HG03095 (cell line): ENCODE measurements around the gene HOTAIR.

Experiments
- ATAC-seq: cut with Tn5 transposase; IDR thresholded peaks from one replicate; pipeline ENCODE4 v1.9.1; 2021; ENCODE audit warnings: moderate library complexity; ENCODE audit not compliant: unreplicated experiment

Gene HOTAIR

DNA sequence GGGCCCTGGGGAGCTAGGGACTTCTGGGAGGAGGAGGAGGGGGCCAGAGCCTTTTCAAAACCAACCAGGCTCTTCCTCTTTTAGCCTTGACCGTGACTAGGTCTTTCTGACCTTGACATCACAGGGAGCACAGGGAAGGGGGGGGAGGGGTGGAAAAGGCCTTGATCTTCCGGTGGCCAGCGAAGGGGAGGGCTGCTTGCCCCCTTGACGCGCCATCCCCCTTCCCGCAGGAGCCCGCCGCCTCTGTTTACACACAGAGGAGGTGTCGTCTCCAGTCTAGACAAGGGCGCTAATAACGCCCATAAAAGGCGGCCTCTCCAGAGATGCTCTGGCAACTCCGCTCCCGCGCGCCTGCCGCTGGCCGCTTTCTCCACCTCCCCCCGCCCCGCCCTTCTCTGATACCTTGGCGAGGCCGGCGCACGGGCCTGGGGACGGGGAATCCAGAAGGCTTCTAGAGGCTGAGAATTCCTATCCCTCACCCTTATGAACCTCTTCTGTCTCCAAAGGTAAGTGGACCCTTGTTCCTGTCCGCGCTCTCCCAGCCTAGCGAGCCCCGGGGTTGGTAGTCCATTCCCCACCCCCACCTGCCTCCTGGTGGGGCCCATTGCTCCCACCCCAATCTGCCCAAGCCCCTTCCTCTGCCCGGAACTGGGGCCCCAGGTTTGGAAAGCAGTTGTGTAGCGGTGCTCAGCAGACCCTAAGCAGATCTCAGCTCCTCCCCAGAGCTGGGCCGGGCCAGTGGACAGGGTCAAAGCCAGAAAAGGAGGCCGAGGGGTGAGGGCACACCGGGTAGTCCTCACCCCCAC is 24.9 kb downstream of the HOTAIR start:
- no peak for ATAC-seq

DNA sequence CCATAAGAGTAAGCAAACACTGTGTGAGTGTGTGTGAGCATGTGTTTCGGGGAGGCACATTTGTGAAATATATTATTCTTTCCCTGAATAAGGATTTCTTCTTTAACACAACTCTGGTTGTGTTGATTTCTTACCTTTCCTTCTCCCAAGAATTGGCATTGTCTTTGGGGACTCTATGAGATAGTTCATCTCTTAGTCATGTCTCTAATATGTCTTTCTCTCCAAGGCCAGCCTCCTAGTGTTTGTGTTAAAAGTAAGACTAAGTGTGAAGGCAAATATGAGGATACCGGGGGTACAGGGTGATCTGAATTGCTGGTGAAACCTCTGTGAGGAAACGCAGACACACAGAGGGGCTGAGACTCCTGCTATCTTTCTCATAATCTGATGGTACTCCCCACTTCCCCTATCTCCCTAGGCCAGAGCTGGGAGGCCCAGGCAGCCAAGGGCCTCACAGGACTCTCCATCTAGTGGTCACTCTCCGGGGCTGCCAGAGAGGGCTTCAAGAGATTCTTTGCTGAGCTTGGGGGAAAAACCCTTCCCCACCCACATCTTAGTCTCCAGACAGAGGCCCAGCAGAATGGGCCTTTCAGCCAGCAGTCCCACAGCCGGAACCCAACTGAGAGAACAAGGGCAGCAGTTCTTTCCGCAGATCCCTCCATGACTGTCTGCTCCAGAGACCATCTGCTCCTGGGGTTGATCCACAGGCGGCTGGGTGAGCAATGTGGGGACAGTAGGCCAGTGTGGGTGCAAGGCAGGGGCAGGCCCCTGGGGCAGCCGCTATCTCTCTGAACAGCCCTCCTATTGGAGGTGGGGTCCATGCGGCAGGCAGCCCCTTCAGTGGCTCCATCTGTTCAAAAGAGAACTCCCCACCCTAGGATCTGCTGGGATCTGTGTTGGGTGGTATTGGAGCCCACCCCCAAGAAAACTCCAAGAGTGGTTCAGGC is 25.8 kb downstream of the HOTAIR start:
- no peak for ATAC-seq

- ATAC-seq = no peak
Measured at GRCh38 chr12:53947743-53948142, 27.0 kb downstream of the HOTAIR start.

GRCh38 chr12:53944907-53945847 is 29.6 kb downstream of the HOTAIR start:
- ATAC-seq = no peak

- ATAC-seq = no peak
Measured at GRCh38 chr12:53944209-53944608, 30.5 kb downstream of the HOTAIR start.

DNA sequence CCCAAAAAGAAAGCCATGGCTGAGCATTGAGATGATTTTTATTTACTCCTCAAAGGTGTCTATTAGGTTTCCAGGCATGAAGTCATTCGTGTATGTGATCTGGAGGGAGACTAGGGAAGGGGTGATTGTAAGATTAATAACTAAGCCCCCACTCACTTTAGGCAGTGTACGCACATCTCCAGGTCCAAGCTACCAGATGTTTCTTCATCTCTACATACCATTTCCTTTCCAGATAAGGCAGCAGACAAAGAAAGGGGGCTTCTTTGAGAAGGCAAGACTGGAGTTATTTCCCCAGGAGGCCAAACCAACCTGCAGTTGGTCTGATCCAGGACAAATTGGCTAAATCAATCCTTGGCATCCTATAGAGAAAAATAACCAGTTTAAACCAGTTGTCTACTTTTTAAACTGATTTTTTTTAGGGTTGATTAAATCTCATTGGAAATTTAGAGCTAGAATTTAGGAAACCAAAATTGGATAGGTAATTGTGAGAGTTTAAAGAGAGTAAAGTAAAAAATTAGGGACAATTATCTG is 32.2 kb downstream of the HOTAIR start:
- no peak for ATAC-seq

DNA sequence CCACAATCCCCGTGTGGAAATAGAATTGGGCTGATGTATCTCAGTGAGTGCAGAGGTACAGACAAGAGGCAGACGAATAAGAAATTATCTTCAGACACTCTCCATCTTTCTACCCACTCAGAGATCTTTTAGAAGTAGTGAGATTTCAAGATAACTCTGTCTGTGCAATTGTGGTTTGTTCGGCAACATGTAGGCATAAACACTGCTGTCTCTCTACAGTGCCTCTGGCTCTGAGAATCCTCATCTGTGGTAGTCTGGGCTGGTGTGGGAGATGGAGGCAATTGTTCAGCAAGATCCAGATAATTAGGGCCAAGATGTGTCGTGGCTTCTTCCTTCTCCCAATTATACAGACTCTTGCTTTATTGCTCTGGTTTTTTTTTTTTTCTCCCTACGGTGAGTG is 33.0 kb downstream of the HOTAIR start:
- no peak for ATAC-seq

- no peak for ATAC-seq
Measured at GRCh38 chr12:53941187-53941586, 33.6 kb downstream of the HOTAIR start.

- ATAC-seq = no peak
Measured at GRCh38 chr12:53940443-53941014, 34.2 kb downstream of the HOTAIR start.

DNA sequence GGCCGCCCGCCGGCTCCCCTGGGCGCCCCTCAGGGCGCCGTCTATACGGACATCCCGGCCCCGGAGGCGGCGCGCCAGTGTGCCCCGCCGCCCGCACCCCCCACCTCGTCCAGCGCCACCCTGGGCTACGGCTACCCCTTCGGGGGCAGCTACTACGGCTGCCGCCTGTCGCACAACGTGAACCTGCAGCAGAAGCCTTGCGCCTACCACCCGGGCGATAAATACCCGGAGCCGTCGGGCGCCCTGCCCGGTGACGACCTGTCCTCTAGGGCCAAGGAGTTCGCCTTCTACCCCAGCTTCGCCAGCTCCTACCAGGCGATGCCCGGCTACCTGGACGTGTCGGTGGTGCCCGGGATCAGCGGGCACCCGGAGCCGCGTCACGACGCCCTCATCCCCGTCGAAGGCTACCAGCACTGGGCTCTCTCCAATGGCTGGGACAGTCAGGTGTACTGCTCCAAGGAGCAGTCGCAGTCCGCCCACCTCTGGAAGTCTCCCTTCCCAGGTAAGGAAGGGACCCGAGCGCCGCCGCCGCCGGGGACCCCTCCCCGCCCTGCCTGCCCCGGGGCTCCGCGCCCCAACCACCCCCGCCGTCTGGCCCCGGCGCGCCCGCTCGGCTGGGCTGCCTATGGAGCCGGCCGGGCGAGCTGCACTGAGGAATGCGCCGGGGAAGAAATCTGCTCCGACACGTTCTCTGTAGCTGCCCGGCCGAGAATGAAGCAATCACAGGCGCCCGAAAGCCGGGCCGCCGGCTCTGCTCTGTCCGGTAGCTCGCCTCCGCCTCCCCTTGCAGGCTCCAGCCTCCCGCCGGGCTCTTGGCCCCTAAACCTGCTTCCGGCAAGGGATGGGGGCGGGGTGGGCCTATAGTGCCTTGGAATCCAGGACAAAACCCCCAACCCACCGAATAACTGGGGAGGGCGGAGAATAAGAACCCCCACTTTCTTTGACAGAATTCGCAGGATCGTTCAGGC is 35.3 kb downstream of the HOTAIR start:
- no peak for ATAC-seq

DNA sequence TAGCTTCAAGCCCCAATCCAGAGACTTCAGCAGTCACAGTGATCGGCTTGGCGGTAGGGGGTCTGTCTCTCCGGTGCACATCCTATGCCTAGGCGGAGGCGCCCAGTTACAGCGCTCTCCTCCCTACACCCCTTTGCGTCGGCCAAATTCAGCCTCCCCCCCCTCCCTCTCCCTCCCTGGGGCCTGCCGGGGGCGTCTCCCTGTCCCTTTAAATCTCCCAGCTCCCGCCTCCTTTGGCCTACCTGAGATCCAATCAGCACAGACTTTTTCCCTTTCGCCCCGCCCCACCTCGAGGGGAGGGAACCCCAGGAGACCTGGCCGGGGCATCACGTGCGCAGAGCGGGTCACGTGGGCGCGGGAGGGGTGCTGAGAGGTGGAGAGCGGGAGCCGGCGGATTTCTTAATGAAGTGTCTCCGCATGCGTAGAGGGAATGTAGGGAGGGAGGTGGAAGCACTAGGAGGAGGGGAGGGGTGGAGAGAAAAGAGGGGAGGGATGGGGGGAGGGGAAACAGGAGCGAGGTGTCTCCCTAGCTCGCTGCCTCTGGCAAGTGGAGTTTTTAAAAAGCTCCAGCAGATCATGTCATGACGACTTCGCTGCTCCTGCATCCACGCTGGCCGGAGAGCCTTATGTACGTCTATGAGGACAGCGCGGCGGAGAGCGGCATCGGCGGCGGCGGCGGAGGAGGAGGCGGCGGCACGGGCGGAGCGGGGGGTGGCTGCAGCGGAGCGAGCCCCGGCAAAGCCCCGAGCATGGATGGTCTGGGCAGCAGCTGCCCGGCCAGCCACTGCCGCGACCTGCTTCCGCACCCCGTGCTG is 36.2 kb downstream of the HOTAIR start, which contains the start of gene HOXC13:
Gene HOXC13, plus strand, starts transcription at position 506 of the 815 bp plus-strand sequence. Its CDS starts 76 bp downstream, at position 582.
- no peak for ATAC-seq

GRCh38 chr12:53937596-53938325 is 37.0 kb downstream of the HOTAIR start:
- no peak for ATAC-seq

GRCh38 chr12:53937099-53937498 is 37.7 kb downstream of the HOTAIR start:
- no peak for ATAC-seq

GRCh38 chr12:53935383-53936341 is 39.1 kb downstream of the HOTAIR start:
- ATAC-seq = no peak

- no peak for ATAC-seq
Measured at GRCh38 chr12:53932915-53933314, 41.8 kb downstream of the HOTAIR start.

GRCh38 chr12:53931844-53932581 is 42.7 kb downstream of the HOTAIR start:
- ATAC-seq = no peak
